WTC11 (cell line): ENCODE data around the gene YIF1A. TPM values are rescaled to one million over a fixed set of nuclear protein-coding genes. Genes with fewer than 3 reads are reported as not detected.
A peak's percentile ranks its signal among the peaks of the same experiment; 100 is the strongest.

ENCODE experiments used
- ATAC-seq: fragments of 200-7000 bp; cut with Tn5 transposase; 2 replicates; pipeline ENCODE4 v1.10.0; 2021; ENCODE audit warnings: mild to moderate bottlenecking, moderate library complexity
- Bru-seq: library from RNA; stranded (reverse); fragments of 400-500 nt; gene quantifications from one replicate; lab custom pipeline; 2021; lab: Mats Ljungman, UMichigan
- CTCF ChIA-PET: fragments of 300-600 bp; sonication (Branson Sonifier 250); formaldehyde crosslinking; loops from one replicate; lab custom pipeline; 2021; ENCODE audit warnings: antibody characterized with exemption; lab: Charles Lee
- POLR2A ChIA-PET: fragments of 350-600 bp; sonication (Branson Sonifier 250); formaldehyde crosslinking; loops from one replicate; lab custom pipeline; 2021; ENCODE audit warnings: antibody characterized with exemption; lab: Charles Lee
- DNase-seq: peaks from one replicate; pipeline ENCODE4 v3.0.0; 2021; ENCODE audit warnings: low spot score
- H3K27ac Mint-ChIP-seq: 2 replicates; pipeline ENCODE4 v1.8.0; 2021; ENCODE audit warnings: mixed read lengths
- H3K27me3 Mint-ChIP-seq: 2 replicates; pipeline ENCODE4 v1.8.0; 2021; ENCODE audit warnings: low read depth, mild to moderate bottlenecking, moderate library complexity, mixed read lengths
- H3K36me3 Mint-ChIP-seq: 2 replicates; pipeline ENCODE4 v1.8.0; 2021; ENCODE audit warnings: mixed read lengths
- H3K4me1 Mint-ChIP-seq: 2 replicates; pipeline ENCODE4 v1.8.0; 2022; ENCODE audit warnings: mixed read lengths
- H3K4me3 Mint-ChIP-seq: 2 replicates; pipeline ENCODE4 v1.8.0; 2021; ENCODE audit warnings: mild to moderate bottlenecking, moderate library complexity, mixed read lengths
- H3K9me3 Mint-ChIP-seq: 2 replicates; pipeline ENCODE4 v1.8.0; 2021; ENCODE audit warnings: mixed read lengths
- ATF1 ChIP-seq: sonication (generic); formaldehyde crosslinking; IDR thresholded peaks from 2 replicates; pipeline ENCODE4 v1.8.1; 2023; ENCODE audit warnings: mild to moderate bottlenecking, moderate library complexity, missing genetic modification reagents
- ATF2 ChIP-seq: sonication (generic); formaldehyde crosslinking; IDR thresholded peaks from 2 replicates; pipeline ENCODE4 v1.8.1; 2022; ENCODE audit warnings: low read depth, missing genetic modification reagents, borderline replicate concordance
- CBFB ChIP-seq: sonication (generic); formaldehyde crosslinking; IDR thresholded peaks from 2 replicates; pipeline ENCODE4 v1.8.1; 2022; ENCODE audit warnings: mild to moderate bottlenecking, low read depth, missing genetic modification reagents
- CTCF ChIP-seq: fragments of 200-600 bp; IDR thresholded peaks from 2 replicates; pipeline ENCODE4 v1.8.0; 2022; ENCODE audit warnings: antibody characterized with exemption
- ERG ChIP-seq: fragments of 250-450 bp; sonication (Bioruptor Pico); IDR thresholded peaks from 2 replicates; pipeline ENCODE4 v1.8.0; 2021; ENCODE audit warnings: mild to moderate bottlenecking
- FOXP1 ChIP-seq: sonication (generic); formaldehyde crosslinking; IDR thresholded peaks from 2 replicates; pipeline ENCODE4 v1.8.0; 2022; ENCODE audit warnings: missing genetic modification reagents, mild to moderate bottlenecking, moderate library complexity, borderline replicate concordance
- GABPB1 ChIP-seq: sonication (generic); formaldehyde crosslinking; IDR thresholded peaks from 2 replicates; pipeline ENCODE4 v1.8.1; 2023; ENCODE audit warnings: mild to moderate bottlenecking, missing genetic modification reagents
- HMGA2 ChIP-seq: fragments of 250-450 bp; sonication (Bioruptor Pico); IDR thresholded peaks from 2 replicates; pipeline ENCODE4 v1.4.0; 2021; ENCODE audit warnings: mild to moderate bottlenecking, moderate library complexity
- HMGXB4 ChIP-seq: sonication (generic); formaldehyde crosslinking; IDR thresholded peaks from 2 replicates; pipeline ENCODE4 v1.8.1; 2023; ENCODE audit warnings: mild to moderate bottlenecking, moderate library complexity, missing genetic modification reagents
- JUN ChIP-seq: sonication (generic); formaldehyde crosslinking; IDR thresholded peaks from 2 replicates; pipeline ENCODE4 v1.8.0; 2023; ENCODE audit warnings: mild to moderate bottlenecking, missing genetic modification reagents
- MLX ChIP-seq: sonication (generic); formaldehyde crosslinking; IDR thresholded peaks from 2 replicates; pipeline ENCODE4 v1.8.1; 2023; ENCODE audit warnings: mild to moderate bottlenecking, missing genetic modification reagents, moderate library complexity
- NFYB ChIP-seq: sonication (generic); formaldehyde crosslinking; conservative IDR thresholded peaks from 2 replicates; pipeline ENCODE4 v1.8.0; 2022; ENCODE audit warnings: low read depth, missing genetic modification reagents
- STAT6 ChIP-seq: sonication (generic); formaldehyde crosslinking; conservative IDR thresholded peaks from 2 replicates; pipeline ENCODE4 v1.8.1; 2023; ENCODE audit warnings: mild to moderate bottlenecking, low read depth, missing genetic modification reagents, moderate library complexity
- TEAD4 ChIP-seq: sonication (generic); formaldehyde crosslinking; IDR thresholded peaks from 2 replicates; pipeline ENCODE4 v1.8.0; 2022; ENCODE audit warnings: mild to moderate bottlenecking, missing genetic modification reagents
- ZBTB43 ChIP-seq: sonication (generic); formaldehyde crosslinking; IDR thresholded peaks from 2 replicates; pipeline ENCODE4 v1.8.1; 2023; ENCODE audit warnings: mild to moderate bottlenecking, missing genetic modification reagents
- ZNF121 ChIP-seq: sonication (generic); formaldehyde crosslinking; IDR thresholded peaks from 2 replicates; pipeline ENCODE4 v1.8.0; 2023; ENCODE audit warnings: missing genetic modification reagents
- ZNF219 ChIP-seq: sonication (generic); formaldehyde crosslinking; IDR thresholded peaks from 2 replicates; pipeline ENCODE4 v1.8.0; 2023; ENCODE audit warnings: missing genetic modification reagents, mild to moderate bottlenecking, borderline replicate concordance
- ZNF281 ChIP-seq: sonication (generic); formaldehyde crosslinking; IDR thresholded peaks from 2 replicates; pipeline ENCODE4 v1.8.0; 2023; ENCODE audit warnings: mild to moderate bottlenecking, missing genetic modification reagents
- long read RNA-seq, 3 experiments: library from RNA in 1 of 3; library from capped mRNA in 1 of 3; library from polyadenylated mRNA in 1 of 3; unstranded in 2 of 3; stranded (forward) in 1 of 3; transcript quantifications; one replicate each; pipeline ENCODE4 v2.0.0, GENCODE V29; 2021
- total RNA-seq: library from RNA; stranded (reverse); gene quantifications from 3 replicates; pipeline ENCODE4 v1.2.3, GENCODE V29; 2021

The YIF1A gene
- total RNA-seq: 86.0 to 86.9 TPM (median 86.4 TPM) in 3 replicates
- percentile 65 among the genes with signal in this experiment for Bru-seq, nascent RNA
- long read RNA-seq, experiment 1, transcript YIF1A-201 (7 exons, 943 nt): minor isoform, 34 of 317 reads
- long read RNA-seq, experiment 1, transcript YIF1A-203 (8 exons, 1,124 nt): major isoform, 248 of 317 reads
- long read RNA-seq, experiment 1, partial matches to known transcripts: 16 of 317 reads
- long read RNA-seq, experiment 1, other reads (novel, unspliced or antisense): 19 of 317 reads
- long read RNA-seq, experiment 2, transcript YIF1A-203 (8 exons, 1,124 nt): major isoform, 49 of 113 reads
- long read RNA-seq, experiment 2, transcript YIF1A-201 (7 exons, 943 nt): minor isoform, 11 of 113 reads
- long read RNA-seq, experiment 2, partial matches to known transcripts: 10 of 113 reads
- long read RNA-seq, experiment 2, other reads (novel, unspliced or antisense): 41 of 113 reads
- long read RNA-seq, experiment 3, transcript YIF1A-201 (7 exons, 943 nt): minor isoform, 9 of 45 reads
- long read RNA-seq, experiment 3, transcript YIF1A-203 (8 exons, 1,124 nt): major isoform, 26 of 45 reads
- long read RNA-seq, experiment 3, partial matches to known transcripts: 0 of 45 reads
- long read RNA-seq, experiment 3, other reads (novel, unspliced or antisense): 10 of 45 reads

GRCh38 chr11:66288671-66289547 lies at the start of gene YIF1A:
YIF1A (minus strand) TSS chr11:66289143; CDS start chr11:66288985, 158 bp downstream.
- peak within 1 kb of the TSS; percentile 96 for H3K4me3 Mint-ChIP-seq
- peak within 1 kb of the TSS; percentile 96 for H3K27ac Mint-ChIP-seq
- DNase-seq: peak; percentile 98
- no peaks in the 10 kb centered on the region for H3K9me3 Mint-ChIP-seq
- CTCF ChIA-PET: interaction anchor here (0.6 to 2.5 kb wide), 28 partner anchors 9 to 401 kb away, joined by 3 to 65 read pairs (median 4); partner anchors contain the start of genes CD248, DPP3, FIBP and RAB1B
- POLR2A ChIA-PET: interaction anchor here (0.5 to 1.8 kb wide), 11 partner anchors 9 to 178 kb away, joined by 3 to 19 read pairs (median 5); partner anchors contain the start of genes B4GAT1, CD248, PELI3 and RIN1
- peaks cover 20% of the 10 kb centered on the region for H3K4me1 Mint-ChIP-seq
- H3K27me3 Mint-ChIP-seq: peaks cover 37% of the 10 kb centered on the region
- no peaks in the 10 kb centered on the region for H3K36me3 Mint-ChIP-seq
- peak; percentile 95 for ATAC-seq
- TF ChIP-seq HMGXB4 (CRISPR knock-in tag) (0 out of 2 replicates have a peak, but pooled peaks have one; percentile 21), HMGA2 (CRISPR knock-in tag) (0 out of 2 replicates have a peak, but pooled peaks have one; percentile 4), ZNF121 (no peak), NFYB (CRISPR knock-in tag) (peak; percentile 98), STAT6 (CRISPR knock-in tag) (no peak), JUN (CRISPR knock-in tag) (peak; percentile 78; the same call in 1 of the 2 replicates), ZNF281 (CRISPR knock-in tag) (no peak), ATF2 (CRISPR knock-in tag) (no peak), ERG (CRISPR knock-in tag) (no peak), CTCF (no peak), FOXP1 (CRISPR knock-in tag) (0 out of 2 replicates have a peak, but pooled peaks have one; percentile 37), ZBTB43 (no peak), ZNF219 (no peak), ATF1 (no peak), TEAD4 (CRISPR knock-in tag) (no peak), CBFB (CRISPR knock-in tag) (no peak), MLX (0 out of 2 replicates have a peak, but pooled peaks have one; percentile 27), GABPB1 (CRISPR knock-in tag) (no peak; the same call in 1 of the 2 replicates)
